HL-60/S4 (cell line): ENCODE results near the gene ELMOD2.
"Not testable (repeated sequence)": the region's sequence is repeated elsewhere in the genome, so short reads cannot be mapped to it uniquely, and the experiment has no call there.

ENCODE experiments used
- in situ Hi-C: fragments of 300-500 bp; cut with MboI; formaldehyde crosslinking; loops from 2 replicates; pipeline ENCODE4 v1.14.3; 2022; ENCODE audit warnings: low sequenced_read_pairs

Gene ELMOD2

DNA sequence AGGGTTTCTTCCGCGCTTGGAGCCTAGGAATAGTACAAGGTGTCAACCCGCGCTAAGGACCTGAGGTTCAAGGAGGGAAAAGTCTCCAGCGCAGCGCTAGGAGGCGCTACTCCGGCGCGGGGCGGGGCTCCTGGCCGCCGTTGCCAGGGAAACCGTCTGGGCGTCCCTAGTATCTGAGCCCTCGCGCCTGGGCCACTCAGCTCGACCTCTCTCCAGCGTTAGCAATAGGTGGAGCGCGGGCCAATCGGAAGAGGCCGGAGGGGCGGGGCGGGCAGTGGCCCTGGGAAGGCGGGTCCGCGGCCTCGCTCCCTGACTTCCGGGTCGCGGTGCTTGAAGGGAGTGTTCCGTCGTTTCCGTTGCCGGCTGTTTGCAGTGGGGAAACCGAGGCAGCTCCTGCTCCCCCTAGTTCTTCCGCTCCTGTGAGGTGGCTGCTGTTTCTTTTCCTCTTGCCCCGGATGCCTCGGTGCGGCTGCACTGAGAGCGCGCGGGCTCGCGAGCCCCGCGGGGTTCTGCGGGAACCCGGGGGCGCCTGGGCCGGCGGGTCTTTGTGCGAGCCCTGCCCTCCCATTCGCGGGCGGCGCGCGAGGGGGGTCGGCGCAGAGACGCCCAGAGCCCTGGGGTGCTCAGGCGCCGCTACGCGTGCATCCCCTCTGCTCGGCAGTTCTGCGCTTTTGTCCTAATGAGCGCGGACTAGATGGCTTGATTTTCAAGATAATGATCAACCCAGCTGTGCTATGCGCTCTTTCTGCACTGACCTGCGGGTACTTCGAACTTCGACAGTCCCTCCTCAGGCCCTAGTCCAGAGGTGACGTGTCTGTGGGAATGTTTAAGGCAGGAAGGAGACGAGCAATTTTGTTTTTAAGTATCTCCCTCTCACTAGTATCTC, at the start of gene ELMOD2:
TSS of gene ELMOD2 (plus strand) at position 312 of the 886 bp plus-strand sequence. CDS start 1,261 bp downstream, outside the sequence.
- in situ Hi-C loops, result no loop called here

DNA sequence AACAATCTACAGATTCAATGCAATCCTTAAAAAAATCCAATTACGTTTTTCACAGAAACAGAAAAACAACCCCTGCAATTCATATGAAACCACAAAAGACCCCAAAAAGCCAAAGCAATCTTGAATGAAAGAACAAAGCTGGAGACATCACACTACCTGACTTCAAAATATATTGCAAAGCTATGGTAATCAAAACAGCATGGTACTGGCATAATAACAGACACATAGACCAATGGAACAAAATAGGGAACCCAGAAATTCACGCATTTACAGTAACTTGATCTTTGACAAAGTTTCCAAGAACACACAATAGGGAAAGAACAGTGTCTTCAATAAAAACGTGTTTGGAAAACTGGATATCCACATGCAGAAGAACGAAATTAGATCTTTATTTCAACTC, 40.5 kb upstream of the ELMOD2 start:
- in situ Hi-C loops, result no loop called here

DNA sequence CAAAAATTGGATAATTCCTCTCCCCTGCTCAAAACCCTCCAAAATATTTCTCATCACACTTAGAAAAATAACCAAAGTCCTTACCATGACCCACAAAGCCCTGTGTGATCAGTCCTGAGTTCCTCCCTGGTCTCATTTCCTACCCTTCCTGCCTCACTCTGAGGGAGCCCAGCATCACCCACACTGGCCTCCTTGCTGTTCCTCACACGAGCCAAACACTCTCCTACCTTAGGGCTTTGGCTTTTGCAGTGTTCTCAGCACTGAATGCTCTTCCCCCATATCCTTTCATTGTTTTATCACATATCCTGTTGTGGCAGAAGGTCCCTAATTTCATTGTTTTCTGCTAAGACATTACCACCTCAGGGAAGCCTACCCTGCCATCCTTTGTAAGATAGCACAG, 38.0 kb upstream of the ELMOD2 start:
- in situ Hi-C loops, result no loop called here

- in situ Hi-C loops, result no loop called here
Measured at GRCh38 chr4:140497405-140497746, 26.6 kb upstream of the ELMOD2 start.

DNA sequence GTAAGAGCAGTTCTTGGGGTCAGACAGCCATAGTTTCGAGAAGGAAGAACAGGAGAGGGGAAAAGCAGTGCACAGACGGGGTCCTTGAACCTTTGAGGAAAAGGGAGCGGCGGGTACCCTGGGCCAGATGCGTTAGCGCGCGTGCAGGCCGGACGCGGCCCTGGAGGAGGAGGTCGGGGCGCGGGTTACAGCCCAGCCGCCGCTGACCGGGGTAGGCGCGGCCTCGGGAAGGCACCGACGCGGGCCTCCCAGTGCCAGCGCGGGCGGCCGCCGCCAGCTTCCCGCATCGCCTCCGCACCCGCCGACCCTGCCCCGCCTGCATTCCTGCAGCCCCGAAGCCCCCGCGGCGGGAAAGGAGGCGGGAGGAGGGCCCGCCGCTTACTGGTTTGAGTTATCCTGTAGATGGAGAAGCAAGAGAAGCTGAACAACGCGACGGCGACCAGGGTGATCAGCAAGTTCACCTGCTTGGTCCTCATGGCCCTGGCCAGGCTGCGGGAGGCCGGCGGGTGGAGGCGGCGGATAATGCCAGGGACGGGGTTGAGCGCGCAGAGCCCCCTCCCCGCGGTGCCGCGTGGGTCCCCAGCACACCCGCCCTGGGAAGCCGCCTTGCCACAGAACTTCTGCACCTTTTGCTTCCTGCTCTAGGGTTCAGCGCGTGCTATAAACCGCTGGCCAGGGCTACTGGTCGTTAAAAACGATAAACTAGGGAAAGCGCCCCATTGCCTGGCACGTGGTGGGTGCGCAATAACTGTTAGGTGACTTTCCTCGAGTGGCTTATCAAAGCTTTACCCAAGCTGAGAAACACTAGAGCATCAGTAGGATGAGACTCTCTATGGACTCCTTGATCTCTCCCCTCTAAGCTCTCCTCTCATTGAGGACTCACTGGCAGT, 26.0 kb upstream of the ELMOD2 start, which contains the start of gene MGAT4D:
TSS of gene MGAT4D (minus strand) at position 547 of the 890 bp plus-strand sequence. CDS start at position 476, 71 bp downstream.
- in situ Hi-C loops, result no loop called here

DNA sequence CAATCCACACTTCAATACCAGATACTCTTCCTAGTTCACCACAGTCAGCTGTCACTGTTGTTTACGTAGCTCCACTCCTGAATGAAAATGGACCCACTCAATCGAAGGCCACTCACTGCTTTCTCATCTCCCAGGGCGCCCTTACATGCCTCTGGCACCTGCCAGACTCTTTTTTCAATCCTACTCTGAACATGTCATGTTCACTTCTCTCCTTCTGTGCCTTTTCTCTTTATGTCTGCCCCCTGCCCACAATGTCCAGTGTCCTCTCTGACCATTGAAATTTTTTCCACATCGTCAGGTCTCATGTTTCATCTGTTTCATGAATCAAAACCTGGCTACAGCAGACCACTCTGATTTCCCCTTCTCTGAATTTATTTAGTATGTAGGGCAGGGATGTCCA, 24.6 kb upstream of the ELMOD2 start:
- in situ Hi-C loops, result no loop called here

GRCh38 chr4:140504261-140504660, 19.7 kb upstream of the ELMOD2 start:
- in situ Hi-C loops, result no loop called here

GRCh38 chr4:140513765-140514164, 10.2 kb upstream of the ELMOD2 start:
- in situ Hi-C loops, result not testable (repeated sequence)

- in situ Hi-C loops, result no loop called here
Measured at GRCh38 chr4:140515423-140515822, 8.5 kb upstream of the ELMOD2 start.

GRCh38 chr4:140523370-140523856, 555 bp upstream of the ELMOD2 start:
- in situ Hi-C loops, result no loop called here

- in situ Hi-C loops, result no loop called here
Measured at GRCh38 chr4:140529434-140529833, 5.5 kb downstream of the ELMOD2 start.

DNA sequence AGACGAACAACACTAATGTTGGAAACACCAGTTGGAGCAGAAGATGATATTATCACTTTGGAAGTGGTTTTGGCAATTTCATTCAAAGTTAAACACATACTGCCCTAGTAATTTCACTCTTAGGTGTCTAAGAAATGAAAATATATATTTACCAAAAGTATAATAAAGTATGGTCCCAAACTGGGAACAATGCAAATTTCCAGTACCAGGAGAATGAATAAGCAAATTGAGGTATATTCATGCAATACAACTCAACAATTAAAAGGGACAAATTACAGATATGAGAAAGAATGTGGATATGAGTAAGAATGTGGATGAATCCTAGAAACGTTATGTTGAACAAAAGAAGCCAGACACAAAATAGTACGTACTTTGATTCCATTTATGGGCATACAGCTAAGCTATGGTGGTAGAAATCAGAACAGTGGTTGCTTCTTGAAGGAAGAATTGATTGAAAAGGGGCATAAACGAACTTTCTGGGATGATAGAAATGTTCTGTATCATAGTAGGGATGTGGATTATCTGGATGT, 10.0 kb downstream of the ELMOD2 start:
- in situ Hi-C loops, result no loop called here

- in situ Hi-C loops, result no loop called here
Measured at GRCh38 chr4:140556372-140557085, 32.6 kb downstream of the ELMOD2 start.

DNA sequence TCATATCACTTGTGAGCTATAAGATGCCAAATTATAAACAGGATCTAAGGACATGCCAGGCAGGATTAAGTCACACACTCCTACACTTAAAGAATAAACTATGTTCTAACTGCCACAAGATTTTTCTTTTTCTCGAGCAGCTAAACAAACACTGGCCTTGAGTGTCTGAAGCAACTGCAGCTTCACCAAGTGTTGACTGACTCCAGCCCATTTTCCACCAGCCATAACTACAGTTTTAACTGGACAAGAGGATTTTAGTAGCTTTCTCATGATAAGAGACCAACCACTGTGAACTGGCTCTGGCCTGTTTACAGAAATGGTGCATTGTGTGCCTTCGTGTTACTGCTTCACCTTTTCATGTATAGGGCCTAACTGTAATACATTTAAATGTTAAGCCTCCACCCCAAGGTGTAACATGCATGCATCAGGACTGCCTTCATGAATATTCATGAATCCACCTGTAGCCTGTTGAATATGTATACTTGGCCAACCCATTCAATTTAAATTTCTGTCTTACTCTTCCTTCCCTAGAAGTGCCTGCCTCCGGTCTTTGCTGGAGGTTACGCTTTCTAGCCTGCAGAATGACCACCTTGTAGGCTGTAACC, 34.0 kb downstream of the ELMOD2 start:
- in situ Hi-C loops, result no loop called here

DNA sequence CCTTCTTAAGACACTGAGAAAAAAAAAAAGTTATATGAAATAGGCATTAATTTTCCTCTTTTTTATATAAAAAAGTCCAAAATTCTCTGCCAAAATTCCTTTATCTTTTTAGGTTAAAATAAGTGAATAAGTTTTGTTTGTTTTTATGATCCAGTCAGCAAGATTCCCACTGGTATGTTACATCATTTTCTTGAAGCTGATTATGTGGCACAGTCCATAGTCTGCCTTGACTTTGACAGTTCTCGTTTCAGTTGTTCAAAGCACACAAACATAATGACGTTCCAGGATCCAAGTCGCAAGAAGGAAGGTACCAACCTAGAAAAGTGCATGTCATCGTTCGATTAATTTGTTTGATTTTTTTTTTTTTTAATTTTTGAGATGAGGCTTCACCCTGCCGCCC, 35.7 kb downstream of the ELMOD2 start:
- in situ Hi-C loops, result no loop called here

- in situ Hi-C loops, result no loop called here
Measured at GRCh38 chr4:140568507-140569306, 44.7 kb downstream of the ELMOD2 start, which contains the start of gene UCP1. Gene UCP1, minus strand, starts transcription at chr4:140568961. Its CDS starts 232 bp downstream, at chr4:140568729.

DNA sequence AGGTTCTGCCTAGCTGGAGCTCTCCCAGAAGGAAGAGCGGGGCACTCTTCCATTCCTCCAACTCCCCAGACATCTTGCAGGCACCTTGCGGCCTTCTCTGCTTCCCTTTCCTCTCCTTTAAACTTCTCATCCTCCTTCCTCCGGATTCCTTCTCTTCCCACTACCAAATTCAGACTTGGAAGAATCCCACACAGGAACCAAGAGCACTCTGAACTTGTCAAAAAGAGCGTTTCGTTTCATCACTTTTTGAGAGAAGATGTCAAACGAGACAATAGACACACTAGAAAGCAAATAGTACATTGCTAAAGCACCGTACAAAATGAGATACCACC, 45.3 kb downstream of the ELMOD2 start:
- in situ Hi-C loops, result no loop called here

- in situ Hi-C loops, result no loop called here
Measured at GRCh38 chr4:140571620-140572019, 47.7 kb downstream of the ELMOD2 start.

- in situ Hi-C loops, result no loop called here
Measured at GRCh38 chr4:140575489-140575888, 51.5 kb downstream of the ELMOD2 start.
